NB4 (cell line): ENCODE data around the gene GPATCH8.

Experiments used
- CTCF ChIP-seq: IDR thresholded peaks from one replicate; pipeline ENCODE4 v1.5.1; 2012; ENCODE audit warnings: low read depth, low read length
- TF ChIP-seq, protein P1 (sequence below): IDR thresholded peaks from 2 replicates; pipeline ENCODE4 v1.6.1; 2011; ENCODE audit warnings: low read depth, low read length

DNA sequence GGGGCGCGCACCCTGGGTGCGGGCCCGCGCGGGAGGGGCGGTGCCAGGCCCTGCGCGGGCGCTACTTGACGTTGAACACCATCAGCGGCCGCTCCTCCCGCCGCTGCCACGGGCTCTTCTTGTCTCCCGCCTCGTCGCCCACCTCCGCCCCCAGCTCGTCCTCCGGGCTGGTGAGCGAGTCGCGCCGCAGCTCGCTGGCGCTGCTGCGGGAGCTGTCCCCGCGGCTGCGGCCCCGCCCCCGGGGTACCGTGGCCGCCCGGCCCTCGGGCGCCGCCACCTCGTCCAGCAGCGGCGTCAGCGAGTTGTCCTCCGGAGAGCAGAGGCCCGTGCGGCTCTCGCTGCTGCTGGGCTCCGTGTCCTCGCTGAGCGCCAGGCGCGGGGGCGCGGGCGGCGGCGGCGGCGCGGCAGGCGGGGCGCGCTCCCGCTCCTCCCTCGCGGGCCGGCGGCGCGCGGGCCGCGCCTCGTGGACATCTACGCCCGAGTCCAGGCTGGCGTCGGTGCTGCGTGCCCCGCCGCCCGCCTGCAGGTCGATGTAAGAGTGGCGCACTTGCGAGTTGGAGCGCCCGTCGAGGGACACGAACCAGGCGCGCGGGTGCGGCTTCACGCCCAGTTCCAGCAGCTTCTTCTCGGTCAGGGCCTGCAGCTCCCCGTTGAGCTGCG is 149.4 kb downstream of the GPATCH8 start:
- no peak for TF ChIP-seq CTCF
- TF ChIP-seq, protein P1, sequence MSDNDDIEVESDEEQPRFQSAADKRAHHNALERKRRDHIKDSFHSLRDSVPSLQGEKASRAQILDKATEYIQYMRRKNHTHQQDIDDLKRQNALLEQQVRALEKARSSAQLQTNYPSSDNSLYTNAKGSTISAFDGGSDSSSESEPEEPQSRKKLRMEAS: no peak
